Dermis blood vessel endothelial cell (primary cell): ENCODE data around the gene UPF1. TPM values are rescaled to one million over a fixed set of nuclear protein-coding genes. Genes with fewer than 3 reads are reported as not detected.
"Not testable (repeated sequence)": the region's sequence is repeated elsewhere in the genome, so short reads cannot be mapped to it uniquely, and the experiment has no call there.

Experiments used
- DNase-seq: peaks from one replicate; pipeline ENCODE4 v3.0.0; 2010
- total RNA-seq: library from RNA; depleted of rRNA; stranded (reverse); fragments of >200 nt; gene quantifications from 2 replicates; pipeline ENCODE4 v1.2.3, GENCODE V29; 2014

UPF1 gene
- total RNA-seq, 1 donor from 2014 or later, result 100 TPM

DNA sequence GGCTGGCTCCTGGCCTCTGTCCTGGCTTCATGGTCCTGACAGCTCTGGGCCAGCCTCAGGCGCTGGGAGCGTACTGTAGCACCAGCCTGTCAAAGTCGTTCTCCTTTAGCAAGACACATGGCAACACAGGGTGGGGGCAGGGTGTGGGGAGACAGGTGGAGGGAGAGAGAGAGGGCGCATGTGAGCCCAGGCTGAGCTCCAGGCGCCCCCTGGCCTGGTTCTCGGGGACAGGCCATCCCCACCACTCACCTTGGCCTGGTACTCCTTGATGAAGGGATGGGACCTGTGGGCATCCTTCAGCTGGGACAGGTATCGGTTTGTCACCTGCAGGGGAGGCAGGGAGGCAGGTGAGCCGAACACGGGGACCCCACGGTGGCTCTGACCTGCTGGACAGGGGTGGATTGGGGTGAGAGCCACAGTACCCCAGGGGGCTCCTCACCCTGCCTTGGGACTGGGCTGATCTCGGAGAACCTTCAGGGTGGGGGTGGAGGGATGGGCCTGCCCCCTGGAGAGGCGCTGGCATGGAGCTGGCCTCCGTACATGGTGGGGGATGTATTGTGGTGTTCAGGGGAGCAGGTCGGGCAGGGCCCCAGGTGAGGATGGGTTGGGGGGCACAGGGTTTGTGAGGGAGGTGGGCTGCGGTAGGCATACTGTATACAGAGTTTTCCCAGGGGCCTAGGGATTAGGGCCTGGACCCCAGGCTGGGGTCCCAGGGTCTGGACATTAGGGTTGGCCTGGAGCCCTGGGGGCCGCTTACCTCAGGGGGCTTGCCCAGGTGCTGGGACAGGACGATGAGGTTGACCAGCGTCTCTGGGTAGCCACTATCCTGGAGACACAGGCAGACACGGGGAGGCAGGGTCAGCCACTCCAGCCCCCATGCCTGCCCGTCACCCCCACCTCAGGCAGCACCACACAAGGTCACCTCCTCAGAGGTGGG lies 68.1 kb downstream of the UPF1 start:
- no peak for DNase-seq

DNA sequence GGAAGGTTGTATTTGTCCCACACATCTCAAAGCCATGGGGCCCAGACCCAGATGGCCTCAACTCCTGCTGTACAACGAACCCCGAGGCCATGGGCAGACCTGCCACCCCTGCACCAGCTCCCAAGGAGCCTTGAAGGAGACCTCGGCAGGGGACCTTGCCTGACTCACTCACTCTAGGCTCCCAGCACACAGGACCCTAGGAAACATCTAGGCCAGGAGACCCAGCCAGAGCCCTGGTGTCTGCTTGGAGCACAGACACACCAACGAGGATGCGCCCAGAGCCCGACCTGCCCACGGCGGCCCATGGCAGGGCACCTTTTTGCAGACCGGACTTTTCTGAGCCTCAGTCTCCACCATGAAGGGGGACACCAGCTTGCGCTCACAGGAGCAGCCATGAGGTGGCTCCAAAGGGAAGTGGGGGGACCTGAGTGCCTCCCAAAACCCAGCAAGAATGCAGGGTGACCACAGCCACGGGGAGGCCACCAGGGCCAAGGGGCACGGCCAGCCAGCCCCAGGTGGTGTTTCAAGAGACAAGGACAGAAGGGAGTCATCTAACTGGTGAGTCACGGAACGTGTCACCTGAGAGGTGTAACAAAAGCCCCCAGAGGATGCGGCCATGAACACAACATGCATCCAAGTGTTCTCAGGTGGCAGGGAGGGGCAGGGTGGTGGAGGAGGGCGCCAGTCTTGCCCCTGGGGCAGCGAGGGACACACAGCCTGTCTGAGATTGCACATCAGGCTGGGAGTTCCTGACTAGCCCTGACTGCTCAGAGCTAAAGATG lies 69.1 kb downstream of the UPF1 start:
- DNase-seq, result no peak

DNA sequence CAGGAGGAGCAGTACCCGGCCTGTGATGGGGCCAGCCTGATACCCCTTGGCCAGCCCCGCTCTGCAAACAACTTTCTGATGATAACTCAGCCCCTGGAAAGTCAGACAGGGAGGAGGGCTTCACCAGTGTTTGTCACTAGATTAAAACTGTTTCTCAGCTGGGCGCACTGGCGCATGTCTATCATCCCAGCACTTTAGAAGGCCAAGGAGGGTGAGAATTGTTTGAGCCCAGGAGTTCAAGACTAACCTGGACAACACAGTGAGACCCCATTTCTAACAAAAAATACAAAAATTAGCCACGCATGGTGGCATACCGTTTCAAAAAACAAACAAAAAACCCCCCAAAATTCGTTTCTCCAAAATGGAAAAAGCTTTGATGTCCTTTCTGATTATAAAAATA lies 69.7 kb downstream of the UPF1 start:
- DNase-seq, result no peak

DNA sequence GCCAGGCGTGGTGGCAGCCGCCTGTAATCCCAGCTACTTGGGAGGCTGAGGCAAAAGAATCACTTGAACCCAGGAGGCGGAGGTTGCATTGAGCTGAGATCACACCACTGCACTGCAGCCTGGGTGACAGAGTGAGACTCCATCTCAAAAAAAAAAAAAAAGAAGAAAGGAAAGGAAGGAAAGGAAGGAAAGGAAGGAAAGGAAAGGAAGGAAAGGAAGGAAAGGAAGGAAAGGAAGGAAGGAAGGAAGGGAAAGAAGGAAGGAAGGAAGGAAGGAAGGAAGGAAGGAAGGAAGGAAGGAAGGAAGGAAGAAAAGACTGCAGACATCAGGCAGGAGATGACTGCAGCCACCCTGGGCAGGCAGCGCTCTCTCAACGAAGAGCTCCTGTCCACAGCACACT lies 70.8 kb downstream of the UPF1 start:
- not testable (repeated sequence) for DNase-seq

DNA sequence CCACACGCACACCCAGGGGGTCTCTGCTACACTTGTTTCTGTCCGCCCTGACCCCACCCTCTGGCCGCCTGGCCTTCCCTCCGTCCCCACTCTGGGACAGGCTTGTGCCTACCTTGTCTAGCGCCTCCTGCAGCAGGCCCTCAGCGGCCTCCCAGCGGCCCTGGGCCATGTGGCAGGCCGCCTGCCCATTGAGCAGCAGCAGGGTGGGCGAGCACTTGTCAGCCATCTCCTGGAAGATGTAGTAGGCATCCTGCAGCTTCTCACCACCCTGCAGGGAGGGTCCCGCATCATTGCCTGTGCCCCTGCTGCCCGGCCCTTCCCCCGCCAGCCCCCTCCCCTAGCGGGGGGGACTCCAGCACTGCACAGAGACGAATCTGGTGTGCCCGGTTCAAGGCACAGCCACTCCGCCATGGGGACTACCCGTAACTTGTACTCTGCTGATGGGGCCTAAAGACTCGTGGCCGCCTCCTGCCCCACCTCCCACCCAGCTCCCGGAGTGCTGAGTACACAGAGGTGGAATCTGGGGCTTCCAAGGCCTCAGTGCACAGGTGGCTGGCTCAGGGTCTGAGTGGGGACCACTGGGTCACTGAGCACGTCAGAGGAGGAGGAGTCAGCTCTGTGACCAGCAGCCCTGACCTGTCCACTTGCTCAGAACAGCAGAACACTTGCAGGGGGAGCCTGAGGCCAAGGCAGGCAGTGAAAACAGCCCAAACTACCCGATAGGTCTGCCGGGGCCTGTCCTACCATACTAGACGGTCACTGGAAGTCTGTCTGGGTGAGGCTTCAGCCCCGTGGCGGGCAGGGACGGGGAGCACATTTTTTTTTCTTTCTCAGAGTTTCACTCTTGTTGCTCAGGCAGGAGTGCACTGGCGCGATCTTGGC lies 71.6 kb downstream of the UPF1 start:
- DNase-seq, result no peak

DNA sequence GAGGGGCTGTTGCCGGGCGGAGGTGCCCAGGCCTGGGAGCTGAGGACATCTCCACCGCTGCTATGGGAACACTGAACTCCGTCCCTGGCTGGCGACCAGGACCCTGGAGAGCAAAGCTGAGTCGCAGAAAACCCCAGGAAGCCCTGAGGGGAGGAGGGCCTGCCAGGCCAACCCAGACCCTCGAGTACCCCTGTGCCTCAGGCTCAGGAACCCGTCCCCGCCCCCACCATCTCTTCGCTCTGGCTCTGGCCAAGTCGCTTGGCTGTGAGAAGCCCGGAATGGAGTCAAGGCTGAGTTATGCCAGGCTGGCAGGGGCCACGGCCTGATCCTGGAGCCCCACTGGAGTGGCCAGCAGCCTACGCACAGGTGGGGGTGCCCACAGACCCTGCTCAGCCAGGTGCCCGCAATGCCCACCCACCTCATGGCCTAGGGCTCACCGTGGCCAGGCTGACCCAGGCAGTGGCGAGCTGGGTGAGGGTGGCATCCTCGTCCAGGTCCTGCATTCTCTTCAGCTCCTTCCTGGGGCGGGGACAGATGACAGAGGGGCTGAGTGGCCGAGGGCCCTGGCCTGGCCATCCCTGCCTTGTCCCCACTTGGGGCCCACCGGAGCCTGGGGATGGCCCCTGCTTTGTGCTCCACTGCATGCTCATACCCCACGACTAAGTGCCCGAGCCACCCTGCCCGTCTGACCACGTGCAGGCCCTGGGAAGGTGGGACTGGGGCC lies 72.7 kb downstream of the UPF1 start:
- no peak for DNase-seq

DNA sequence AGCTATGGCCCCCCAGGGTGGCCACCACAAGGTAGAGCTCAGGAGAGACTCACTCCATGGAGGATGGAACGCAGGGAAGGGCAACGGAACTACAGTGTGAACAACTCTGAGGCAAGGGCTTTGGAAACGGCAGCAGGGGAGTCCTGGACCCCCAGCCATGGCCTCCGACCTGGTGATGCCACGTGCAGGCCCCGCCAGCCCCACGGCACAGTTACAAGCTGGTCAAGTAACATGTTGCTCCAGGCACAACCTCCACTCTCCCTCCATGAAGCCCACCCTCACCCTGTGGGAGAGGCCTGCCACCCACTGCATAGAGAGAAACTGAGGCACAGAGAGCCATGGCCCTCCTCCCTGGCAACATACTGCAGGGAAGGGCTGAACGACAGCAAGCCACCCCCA lies 73.3 kb downstream of the UPF1 start:
- DNase-seq, result no peak

DNA sequence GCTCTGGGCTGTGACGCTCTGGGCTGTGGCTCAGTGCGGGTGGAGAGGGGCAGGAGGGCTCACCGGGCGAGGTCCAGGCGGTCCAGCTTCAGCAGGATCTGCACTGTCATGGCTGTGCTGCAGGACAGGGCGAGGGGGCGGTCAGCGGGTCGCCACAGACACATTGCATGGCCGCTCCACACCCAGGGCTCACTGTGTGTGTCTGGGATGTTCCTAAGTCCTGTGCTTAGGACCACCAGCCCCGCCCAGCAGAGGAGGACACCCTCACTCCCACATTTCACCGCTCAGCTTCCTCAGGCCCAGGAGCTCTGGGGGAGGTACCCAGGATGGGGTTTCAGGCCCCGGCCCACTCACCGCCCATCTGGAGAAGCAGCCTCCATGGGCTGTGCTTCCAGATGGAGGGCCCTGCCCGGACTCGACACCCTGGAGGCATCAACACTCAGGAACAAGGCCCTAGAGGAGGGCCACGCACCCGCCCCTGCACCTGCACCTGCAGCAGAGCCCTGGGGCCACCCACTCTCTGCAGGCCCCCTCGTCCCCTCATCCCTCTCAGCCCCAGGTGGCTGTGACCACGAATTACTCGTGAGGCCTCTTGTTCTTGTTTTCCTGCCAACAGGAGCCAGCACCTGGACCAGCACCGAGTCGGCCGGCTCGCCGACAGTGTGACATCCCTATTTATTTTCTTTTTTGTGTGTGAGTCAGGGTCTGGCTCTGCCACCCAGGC lies 73.9 kb downstream of the UPF1 start:
- no peak for DNase-seq

DNA sequence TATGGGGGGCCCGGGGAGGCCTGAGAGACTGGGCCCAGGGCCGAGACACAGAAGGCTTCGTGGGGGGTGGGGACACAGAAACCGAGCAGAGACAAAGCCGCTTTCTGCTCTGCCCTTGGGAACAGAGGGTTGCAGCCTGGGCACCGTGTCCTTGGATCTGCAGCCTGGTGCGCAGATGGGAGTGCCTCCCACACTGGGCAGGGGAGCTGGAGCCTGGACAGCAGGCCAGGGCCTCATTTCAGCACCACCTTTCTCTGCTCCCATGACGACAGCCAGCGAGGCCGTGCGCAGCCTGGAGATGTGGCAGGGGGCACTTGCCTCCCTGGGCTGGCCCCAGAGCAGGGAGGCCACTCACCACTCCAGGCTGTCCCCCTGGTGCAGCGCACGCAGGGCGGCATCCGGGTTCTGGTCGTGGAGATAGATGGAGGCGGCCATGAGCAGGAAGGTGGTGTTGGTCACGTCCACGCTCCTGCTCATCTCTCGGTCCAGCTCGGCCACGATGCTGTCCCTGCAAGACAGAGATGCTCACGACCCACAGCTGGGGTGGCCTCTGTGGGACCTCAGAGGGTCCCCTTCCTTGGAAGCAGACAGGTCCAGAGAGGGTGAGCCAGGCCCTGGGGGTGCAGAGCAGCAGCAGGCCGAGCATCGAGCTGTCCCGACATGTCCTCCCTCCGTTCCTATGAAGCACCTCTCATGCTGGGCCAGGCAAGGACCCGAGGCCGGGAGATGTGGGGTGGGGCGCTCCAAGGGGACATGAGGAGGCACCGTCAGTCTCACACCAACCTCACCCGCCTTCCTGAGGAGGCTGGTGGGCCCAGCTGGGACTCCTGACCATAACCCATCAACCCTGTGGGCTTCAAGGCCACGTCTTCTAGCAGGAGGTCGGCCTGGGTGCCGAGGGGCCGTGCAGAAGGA lies 75.1 kb downstream of the UPF1 start:
- no peak for DNase-seq

DNA sequence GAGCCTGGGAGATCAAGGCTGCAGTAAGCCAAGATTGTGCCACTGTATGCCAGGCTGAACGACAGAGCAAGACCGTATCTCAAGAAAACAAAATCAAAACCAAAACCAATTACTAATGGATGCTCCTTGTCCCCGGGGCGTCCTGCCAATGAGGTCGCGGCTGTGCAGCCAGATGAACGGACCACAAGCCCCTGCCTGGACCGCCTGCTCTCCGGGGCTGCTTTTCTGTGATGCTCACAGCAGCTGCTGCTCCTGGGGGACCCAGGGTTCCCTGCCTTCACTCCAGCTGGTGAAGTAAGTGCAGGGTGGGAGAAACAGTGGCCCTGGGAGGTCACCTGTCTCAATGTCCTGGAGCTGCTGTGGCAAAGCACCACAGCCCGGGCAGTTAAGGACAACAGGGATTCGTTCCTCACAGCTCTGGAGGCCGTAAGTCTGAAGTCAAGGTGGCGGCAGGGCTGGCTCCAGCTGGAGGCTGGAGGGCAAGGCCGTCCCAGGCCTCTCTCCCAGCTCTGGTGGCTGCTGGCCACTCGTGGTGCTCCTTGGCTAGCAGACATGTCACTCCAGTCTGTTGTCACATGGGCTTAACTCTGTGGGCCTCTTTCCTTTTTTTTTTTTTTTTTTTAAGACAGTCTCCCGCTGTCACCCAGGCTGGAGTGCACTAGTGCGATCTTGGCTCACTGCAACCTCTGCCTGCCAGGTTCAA lies 77.3 kb downstream of the UPF1 start:
- DNase-seq, result no peak

DNA sequence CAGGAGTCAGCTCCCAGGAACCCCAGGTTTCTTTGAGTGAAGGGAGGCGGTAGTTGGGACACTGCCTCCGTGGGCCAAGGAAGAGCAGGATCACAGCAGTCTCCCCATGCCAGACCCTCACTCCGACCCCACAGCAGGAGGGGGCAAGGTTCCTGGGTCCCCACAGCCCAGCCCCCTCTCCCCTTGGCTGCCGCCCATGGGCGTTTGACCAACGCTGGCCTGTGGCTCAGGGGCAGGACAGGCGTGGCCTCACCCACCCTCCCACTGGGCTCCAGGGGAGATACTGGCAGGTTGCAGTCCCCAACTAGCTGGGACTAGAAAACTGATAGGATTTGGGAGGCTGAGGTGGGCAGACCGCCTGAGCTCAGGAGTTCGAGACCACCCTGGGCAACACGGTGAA lies 78.3 kb downstream of the UPF1 start:
- no peak for DNase-seq

DNA sequence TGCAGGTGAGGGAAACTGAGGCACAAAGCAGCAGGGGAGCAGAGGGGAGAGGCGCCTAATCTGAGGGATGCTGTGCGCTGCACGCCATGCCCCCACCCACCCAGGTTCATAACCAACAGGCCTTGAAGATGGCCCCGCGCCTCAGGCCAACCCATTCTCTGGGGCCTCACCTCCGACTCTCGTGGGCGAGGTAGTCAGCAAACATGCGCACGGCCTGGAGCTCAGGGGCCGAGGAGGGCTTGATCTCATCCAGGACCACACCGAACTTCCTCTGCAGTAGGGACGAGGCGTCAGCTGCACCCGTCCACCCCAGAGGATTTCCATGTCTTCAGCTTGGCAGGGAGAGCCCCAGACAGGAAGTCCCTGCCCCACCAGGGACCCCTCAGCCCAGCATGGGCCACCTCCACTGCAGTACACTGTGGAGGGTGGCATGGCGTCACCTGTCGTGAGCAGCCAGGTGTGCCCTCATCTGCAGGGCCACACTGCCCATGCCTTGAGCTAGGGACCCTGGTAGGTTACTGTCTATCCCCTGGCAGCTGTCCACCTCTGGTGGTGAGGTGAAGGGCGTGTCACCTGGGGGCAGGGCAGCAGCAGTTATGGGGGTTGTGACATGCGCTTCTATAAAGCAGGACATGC lies 79.2 kb downstream of the UPF1 start:
- no peak for DNase-seq

DNA sequence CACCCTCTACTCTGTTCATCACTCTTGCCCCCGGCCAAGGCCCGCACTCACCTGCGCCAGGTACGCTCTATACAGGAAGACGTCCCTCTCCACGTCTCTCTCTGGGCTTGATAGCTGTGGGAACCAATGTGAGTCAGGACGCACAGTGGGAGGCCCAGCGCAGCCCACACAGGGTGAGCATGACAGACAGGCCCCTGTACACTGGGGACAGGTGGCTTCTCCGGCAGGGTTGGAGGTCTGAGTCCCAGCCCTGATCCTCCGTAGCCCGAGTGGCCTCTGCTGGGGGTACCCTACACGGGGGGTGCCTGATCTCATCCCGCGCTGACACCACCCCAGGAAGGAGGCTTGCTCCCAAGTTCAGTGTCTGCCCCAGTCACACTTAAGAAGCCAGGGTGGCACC lies 81.2 kb downstream of the UPF1 start:
- no peak for DNase-seq

DNA sequence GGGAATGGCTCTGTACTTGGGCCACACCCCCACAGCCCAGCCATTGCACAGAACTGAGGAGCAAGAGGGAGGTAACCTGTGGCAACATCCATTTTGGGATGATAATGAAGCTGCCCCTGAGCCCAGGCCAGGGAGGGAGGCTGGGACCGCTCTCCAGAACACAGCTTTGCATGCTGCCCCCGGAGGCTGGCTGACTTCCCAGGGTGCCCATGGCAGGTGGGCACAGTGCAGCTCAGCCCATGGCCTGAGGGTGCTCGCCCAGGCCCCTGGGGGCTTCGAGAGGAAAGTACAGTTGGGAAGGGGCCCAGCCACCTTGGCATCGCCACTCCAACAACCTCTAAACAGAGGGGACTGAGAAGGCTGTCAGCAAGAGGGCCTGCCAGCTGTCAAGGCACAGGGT lies 81.7 kb downstream of the UPF1 start:
- no peak for DNase-seq

DNA sequence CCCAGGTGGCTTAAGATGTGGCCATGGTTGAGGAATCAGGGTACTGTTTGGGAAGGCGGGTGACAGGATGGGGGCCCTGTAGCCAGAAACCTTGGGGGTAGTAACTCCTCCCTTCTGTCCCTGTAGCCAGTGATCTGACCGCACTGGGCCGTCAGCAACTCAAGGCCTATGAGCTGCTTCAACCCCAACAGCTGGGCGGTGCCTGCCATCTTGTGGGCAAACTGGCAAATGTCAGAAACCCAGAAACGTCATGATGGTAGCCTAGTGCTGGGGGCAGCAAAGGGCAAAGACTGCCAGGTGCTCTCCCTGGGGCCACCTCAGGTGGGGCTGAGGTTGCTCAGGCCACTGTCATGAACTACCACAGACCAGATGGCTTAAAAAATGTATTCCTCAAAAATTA lies 83.9 kb downstream of the UPF1 start:
- peak; percentile 78 for DNase-seq

DNA sequence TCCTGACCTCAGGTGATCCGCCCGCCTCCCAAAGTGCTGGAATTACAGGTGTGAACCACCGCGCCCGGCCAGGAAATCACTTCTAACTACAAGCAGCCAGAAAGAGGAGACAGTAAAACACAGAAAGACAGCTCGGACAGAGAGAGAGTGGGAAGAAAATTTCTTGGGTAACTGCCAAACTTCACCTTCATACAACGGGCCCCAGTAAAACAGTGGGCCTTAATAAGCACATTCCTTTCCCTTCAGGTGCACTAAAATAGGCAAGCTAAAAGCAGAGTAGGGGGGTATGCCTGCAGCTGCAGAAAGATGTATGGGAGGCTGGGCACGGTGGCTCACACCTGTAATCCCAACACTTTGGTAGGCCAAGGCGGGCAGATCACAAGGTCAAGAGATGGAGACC lies 85.8 kb downstream of the UPF1 start:
- DNase-seq, result not testable (repeated sequence)
